Activated CD8-positive, alpha-beta memory T cell treated with anti-CD3 and anti-CD28 coated beads for 4 hours (primary cell): ENCODE results near the gene PROSER2.

Experiments
- DNase-seq, 2 donors: peaks; one replicate each; pipeline ENCODE4 v3.0.0-alpha.2; 2020; ENCODE audit warnings: low read depth in 2 of 2

Gene PROSER2

DNA sequence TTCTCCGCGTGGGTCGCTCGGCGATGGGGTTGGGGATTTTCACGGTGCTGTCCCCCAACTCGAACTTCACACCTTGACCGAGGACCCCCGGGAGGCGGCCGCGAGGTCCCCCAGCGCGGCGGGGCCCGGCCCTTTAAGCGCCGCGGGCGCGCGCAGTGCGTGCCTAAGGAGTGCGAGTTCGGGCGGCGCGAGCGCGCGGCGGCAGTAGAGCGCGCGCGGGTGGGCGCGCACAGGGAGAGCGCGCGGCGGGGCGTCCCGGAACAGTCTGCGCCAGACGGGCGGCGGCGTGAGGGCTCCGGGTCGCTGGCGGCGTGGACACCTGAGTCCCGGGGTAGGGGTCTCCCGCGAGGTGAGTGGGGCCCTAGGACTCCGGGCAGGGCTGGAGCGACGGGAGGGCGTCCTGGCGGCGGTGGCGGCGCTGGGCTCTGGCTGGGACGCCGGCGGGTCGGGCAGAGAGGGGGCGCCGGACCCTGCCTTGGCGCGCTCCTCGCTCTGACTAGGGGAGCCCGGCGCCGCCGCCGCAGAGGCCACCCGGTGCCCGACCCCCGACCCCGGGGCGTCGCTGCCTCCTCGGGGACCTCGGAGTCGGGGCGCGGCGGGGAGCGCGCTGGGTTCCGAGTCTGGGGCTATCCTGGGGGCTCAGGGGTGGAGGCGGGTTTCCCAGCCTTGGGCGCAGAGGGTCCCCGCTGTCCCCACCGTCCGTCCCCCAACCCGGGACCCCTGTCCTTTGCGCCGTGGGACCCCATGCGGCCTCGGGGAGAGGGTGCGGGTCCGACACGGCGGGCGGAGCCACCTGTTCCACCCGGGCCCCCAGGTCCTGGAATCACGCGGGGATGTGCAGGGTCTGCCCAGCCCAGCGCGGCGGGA lies at the start of gene PROSER2:
Gene PROSER2, plus strand, starts transcription at position 235 of the 867 bp plus-strand sequence. CDS start 28,722 bp downstream, outside the sequence.
- no peak for DNase-seq

- DNase-seq: no peak
Observed at GRCh38 chr10:11773761-11774441, 49.3 kb upstream of the PROSER2 start.

- DNase-seq: no peak
Observed at GRCh38 chr10:11775412-11775811, 47.7 kb upstream of the PROSER2 start.

DNA sequence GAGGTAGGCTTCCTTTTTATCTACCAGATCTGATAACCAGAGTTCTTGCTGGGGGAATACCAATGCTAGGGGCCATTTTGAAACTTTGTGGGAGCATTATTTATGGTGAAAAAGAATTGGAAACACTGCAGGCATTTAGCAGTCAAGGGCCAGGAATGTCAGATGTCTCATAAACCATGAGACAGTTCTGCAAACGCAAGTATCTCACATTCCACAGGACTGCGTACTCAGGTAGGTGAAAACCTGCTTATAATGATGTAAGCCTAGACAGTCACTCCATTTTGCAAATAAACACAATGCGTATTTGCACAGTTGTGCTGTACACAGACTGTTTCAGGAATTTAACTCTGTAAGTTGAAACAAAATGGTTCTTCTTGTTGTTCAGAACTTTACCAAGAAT lies 47.1 kb upstream of the PROSER2 start:
- no peak for DNase-seq

GRCh38 chr10:11781114-11781513 lies 42.0 kb upstream of the PROSER2 start:
- DNase-seq: no peak

GRCh38 chr10:11782793-11783557 lies 40.2 kb upstream of the PROSER2 start:
- DNase-seq: no peak

DNA sequence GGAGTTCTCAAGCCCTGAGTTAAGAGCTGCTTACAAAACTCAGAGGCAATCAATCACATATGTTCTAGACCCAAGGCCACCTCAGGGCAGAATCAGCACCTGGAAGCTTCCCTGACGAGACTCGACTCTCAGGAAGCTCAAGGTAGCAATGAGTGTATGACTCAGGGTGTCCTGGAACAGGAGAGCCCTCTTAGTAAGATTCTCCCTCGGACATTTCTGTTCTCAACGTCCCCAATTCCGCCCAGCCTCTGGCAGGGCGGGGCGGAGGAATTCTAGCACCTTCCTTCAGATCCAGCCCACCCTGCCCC lies 39.6 kb upstream of the PROSER2 start:
- DNase-seq: no peak

- DNase-seq: no peak
Observed at GRCh38 chr10:11787374-11787773, 35.8 kb upstream of the PROSER2 start.

GRCh38 chr10:11787846-11788245 lies 35.3 kb upstream of the PROSER2 start:
- no peak for DNase-seq

- DNase-seq: no peak
Observed at GRCh38 chr10:11789306-11789705, 33.9 kb upstream of the PROSER2 start.

DNA sequence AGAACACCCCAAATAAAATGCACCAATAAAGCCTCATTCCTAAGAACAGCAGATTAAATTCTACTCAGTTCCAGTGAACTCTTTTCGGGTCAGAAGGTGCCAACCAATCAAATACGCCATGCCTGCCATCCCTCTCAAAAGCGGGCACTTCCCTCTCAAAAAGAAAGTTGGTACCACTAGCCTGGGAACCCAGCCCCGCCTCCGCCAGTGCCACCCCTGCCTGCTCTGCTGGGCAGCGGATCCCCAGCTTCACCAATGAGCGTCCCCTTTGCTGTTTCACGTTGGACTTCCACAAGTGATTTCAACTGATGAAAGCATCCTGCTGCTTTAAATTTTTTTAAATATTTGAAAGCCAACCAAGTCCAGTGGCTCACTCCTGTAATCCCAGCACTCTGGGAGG lies 33.2 kb upstream of the PROSER2 start:
- no peak for DNase-seq

- DNase-seq: no peak
Observed at GRCh38 chr10:11793762-11794479, 29.2 kb upstream of the PROSER2 start.

DNA sequence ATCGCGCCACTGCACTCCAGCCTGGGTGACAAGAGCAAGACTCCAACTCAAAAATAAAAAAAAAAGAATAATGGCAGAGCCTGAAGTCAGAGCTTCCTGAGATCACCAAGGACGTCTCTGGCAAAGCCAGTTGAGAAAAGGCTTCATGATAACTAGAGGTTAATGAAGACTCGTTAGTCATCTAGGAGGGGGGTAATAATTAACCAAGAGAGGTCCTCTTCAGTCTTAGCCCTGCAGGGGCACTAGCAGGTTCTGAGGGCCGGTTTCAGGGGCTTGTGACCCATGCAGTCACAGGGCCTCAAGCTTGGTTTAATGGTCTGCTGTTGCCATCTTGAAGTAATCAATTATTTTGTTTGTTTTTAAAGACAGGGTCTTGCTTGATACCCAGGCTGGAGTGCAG lies 28.6 kb upstream of the PROSER2 start:
- DNase-seq: no peak

- DNase-seq: no peak
Observed at GRCh38 chr10:11795101-11795920, 27.8 kb upstream of the PROSER2 start.

GRCh38 chr10:11796474-11796873 lies 26.7 kb upstream of the PROSER2 start:
- DNase-seq: no peak

- DNase-seq: no peak
Observed at GRCh38 chr10:11797281-11797680, 25.9 kb upstream of the PROSER2 start.

GRCh38 chr10:11797847-11798633 lies 25.1 kb upstream of the PROSER2 start:
- no peak for DNase-seq

GRCh38 chr10:11798845-11799735 lies 24.1 kb upstream of the PROSER2 start:
- no peak for DNase-seq

DNA sequence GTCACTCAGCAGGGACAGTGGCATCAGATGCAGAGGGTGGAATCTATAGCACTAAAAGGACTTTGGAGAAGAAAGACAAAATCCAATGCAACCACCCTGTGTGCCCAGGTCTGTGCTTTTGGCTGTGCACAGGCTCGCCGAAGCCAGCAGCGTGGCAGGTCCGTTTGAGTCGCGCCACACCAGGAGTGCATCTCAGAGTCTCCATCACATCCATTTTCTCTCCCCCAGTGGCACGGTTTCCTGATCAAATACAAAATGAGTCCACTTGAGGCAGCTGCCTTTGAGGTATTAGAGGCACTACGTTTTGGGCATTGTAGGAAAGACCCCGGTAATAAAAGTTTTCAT lies 23.4 kb upstream of the PROSER2 start:
- no peak for DNase-seq
